SU-DHL-6 (cell line): ENCODE results near the gene UBR4.

Experiments
- EZH2phosphoT487 ChIP-seq: fragments of 200-600 bp; sonication (generic), shearing (Covaris generic); conservative IDR thresholded peaks from 2 replicates; pipeline ENCODE4 v1.6.1; 2018; ENCODE audit warnings: mild to moderate bottlenecking, antibody characterized with exemption, low read length, moderate library complexity, mixed read lengths
- TF ChIP-seq, protein P1 (sequence below): fragments of 200-600 bp; sonication (generic); IDR thresholded peaks from one replicate; pipeline ENCODE4 v1.5.1; 2017; ENCODE audit warnings: antibody characterized with exemption, mild to moderate bottlenecking, low read length, moderate library complexity; ENCODE audit not compliant: insufficient read depth, poor library complexity, severe bottlenecking

DNA sequence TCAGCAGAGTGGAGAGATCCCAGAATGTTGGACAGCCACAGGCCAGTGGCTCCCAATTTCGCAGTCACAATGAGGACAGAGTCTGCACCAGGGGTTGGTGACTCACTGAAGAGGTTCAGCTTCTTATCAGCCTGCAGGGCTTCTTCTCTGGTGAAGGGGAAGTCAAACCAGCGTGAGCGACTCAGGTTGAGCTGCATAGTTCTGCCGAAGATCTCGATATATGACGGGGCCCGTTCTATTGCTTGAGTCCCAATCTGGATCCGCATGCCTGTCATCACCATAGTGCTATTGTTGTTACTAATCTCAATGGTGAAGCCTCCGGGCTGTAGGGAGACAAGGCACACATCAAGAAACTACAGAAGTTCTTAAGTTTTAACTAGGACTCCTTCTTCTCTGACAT is 58.5 kb downstream of the UBR4 start:
- TF ChIP-seq, protein P1, sequence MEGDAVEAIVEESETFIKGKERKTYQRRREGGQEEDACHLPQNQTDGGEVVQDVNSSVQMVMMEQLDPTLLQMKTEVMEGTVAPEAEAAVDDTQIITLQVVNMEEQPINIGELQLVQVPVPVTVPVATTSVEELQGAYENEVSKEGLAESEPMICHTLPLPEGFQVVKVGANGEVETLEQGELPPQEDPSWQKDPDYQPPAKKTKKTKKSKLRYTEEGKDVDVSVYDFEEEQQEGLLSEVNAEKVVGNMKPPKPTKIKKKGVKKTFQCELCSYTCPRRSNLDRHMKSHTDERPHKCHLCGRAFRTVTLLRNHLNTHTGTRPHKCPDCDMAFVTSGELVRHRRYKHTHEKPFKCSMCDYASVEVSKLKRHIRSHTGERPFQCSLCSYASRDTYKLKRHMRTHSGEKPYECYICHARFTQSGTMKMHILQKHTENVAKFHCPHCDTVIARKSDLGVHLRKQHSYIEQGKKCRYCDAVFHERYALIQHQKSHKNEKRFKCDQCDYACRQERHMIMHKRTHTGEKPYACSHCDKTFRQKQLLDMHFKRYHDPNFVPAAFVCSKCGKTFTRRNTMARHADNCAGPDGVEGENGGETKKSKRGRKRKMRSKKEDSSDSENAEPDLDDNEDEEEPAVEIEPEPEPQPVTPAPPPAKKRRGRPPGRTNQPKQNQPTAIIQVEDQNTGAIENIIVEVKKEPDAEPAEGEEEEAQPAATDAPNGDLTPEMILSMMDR = no peak
- no peak for TF ChIP-seq EZH2phosphoT487
